Endothelial cell of umbilical vein (primary cell): Measurements from ENCODE around the gene TXNRD2. TPM values are rescaled to one million over a fixed set of nuclear protein-coding genes. Genes with fewer than 3 reads are reported as not detected.

ENCODE experiments used
- BruUV-seq: library from RNA; stranded (reverse); fragments of 400-500 nt; replicated peaks from 2 replicates; lab custom pipeline; 2021; lab: Mats Ljungman, UMichigan
- CTCF ChIA-PET: fragments of 300-600, 350-600 bp; sonication (Branson Sonifier 250); formaldehyde crosslinking; loops from one replicate; lab custom pipeline; 2021; ENCODE audit warnings: antibody characterized with exemption, inconsistent platforms; lab: Charles Lee
- POLR2A ChIA-PET: fragments of 300-600, 350-600 bp; sonication (Branson Sonifier 250); formaldehyde crosslinking; loops from one replicate; lab custom pipeline; 2021; ENCODE audit warnings: antibody characterized with exemption, inconsistent platforms; lab: Charles Lee
- DNase-seq: peaks from one replicate; pipeline ENCODE4 v3.0.0-alpha.2; 2011; ENCODE audit warnings: low read depth, low spot score
- FAIRE-seq: peaks from 2 replicates; lab custom pipeline; 2011; peaks lifted over from hg19 to GRCh38; lab: Jason Lieb, UNC
- H2AFZ ChIP-seq: 2 replicates; pipeline ENCODE4 v1.6.0; 2012; ENCODE audit warnings: low read depth, low read length, control low read depth, inconsistent platforms
- H3K27ac ChIP-seq: 2 replicates; pipeline ENCODE4 v1.5.1; 2011; ENCODE audit warnings: low read depth, mild to moderate bottlenecking, control low read depth, low read length, moderate library complexity; ENCODE audit not compliant: insufficient read depth
- H3K27me3 ChIP-seq, 2 experiments: 2 replicates each; pipeline versions ENCODE4 v1.6.0 to v1.6.1; 2011; ENCODE audit warnings: low read length in 2 of 2, mixed read lengths in 1 of 2; ENCODE audit not compliant: control insufficient read depth in 2 of 2, insufficient read depth in 2 of 2
- H3K36me3 ChIP-seq, 2 experiments: 2 replicates in 1 of 2; 3 replicates in 1 of 2; pipeline ENCODE4 v1.5.1; 2011; ENCODE audit warnings: low read length in 2 of 2, mild to moderate bottlenecking in 1 of 2, moderate library complexity in 1 of 2; ENCODE audit not compliant: control insufficient read depth in 2 of 2, insufficient read depth in 2 of 2; ENCODE audit errors: extremely low read depth in 1 of 2
- H3K4me1 ChIP-seq: 3 replicates; pipeline ENCODE4 v1.5.1; 2011; ENCODE audit warnings: mild to moderate bottlenecking, low read length; ENCODE audit not compliant: control insufficient read depth, insufficient read depth; ENCODE audit errors: extremely low read depth
- H3K4me2 ChIP-seq: 2 replicates; pipeline ENCODE4 v1.6.1; 2011; ENCODE audit warnings: low read length, control low read depth, mixed read lengths; ENCODE audit not compliant: insufficient read depth
- H3K4me3 ChIP-seq, 3 experiments: fragments of 200-600 bp in 1 of 3; sonication (generic), shearing (Covaris generic) in 1 of 3; replicated peaks in 1 of 3; 2 replicates each; pipeline ENCODE4 v1.5.1; 2011 to 2016; ENCODE audit warnings: control low read depth in 3 of 3, low read length in 3 of 3, mild to moderate bottlenecking in 2 of 3, inconsistent platforms in 1 of 3, low read depth in 1 of 3, moderate library complexity in 1 of 3; ENCODE audit not compliant: insufficient read depth in 1 of 3
- H3K79me2 ChIP-seq: 2 replicates; pipeline ENCODE4 v1.6.0; 2012; ENCODE audit warnings: low read length, inconsistent platforms; ENCODE audit not compliant: control insufficient read depth, insufficient read depth
- H3K9ac ChIP-seq: replicated peaks from 2 replicates; pipeline ENCODE3; 2011; ENCODE audit warnings: low read length, control low read depth; ENCODE audit not compliant: insufficient read depth; ENCODE audit errors: extremely low read depth
- H3K9me1 ChIP-seq: replicated peaks from 3 replicates; pipeline ENCODE4 v1.6.0; 2011; ENCODE audit warnings: mild to moderate bottlenecking, low read length; ENCODE audit not compliant: control insufficient read depth, insufficient read depth; ENCODE audit errors: extremely low read depth
- H3K9me3 ChIP-seq: replicated peaks from 2 replicates; pipeline ENCODE4 v1.5.1; 2012; ENCODE audit warnings: low read length, inconsistent platforms; ENCODE audit not compliant: control insufficient read depth, insufficient read depth
- H4K20me1 ChIP-seq: replicated peaks from 2 replicates; pipeline ENCODE3; 2011; ENCODE audit warnings: mild to moderate bottlenecking, low read length; ENCODE audit not compliant: control insufficient read depth, insufficient read depth; ENCODE audit errors: extremely low read depth
- CTCF ChIP-seq, 2 donors: IDR thresholded peaks; 1 replicate in 1 of 2; 2 replicates in 1 of 2; pipeline ENCODE4 v1.5.1; 2011; ENCODE audit warnings: low read length in 2 of 2, mild to moderate bottlenecking in 2 of 2, moderate library complexity in 2 of 2, control low read depth in 1 of 2, inconsistent platforms in 1 of 2, low read depth in 1 of 2; ENCODE audit not compliant: insufficient read depth in 1 of 2; ENCODE audit errors: extremely low read depth in 1 of 2
- EZH2 ChIP-seq: IDR thresholded peaks from 2 replicates; pipeline ENCODE4 v1.6.1; 2012; ENCODE audit warnings: borderline replicate concordance, low read depth, mild to moderate bottlenecking, moderate library complexity, low read length, inconsistent platforms; ENCODE audit not compliant: severe bottlenecking
- FOS ChIP-seq: IDR thresholded peaks from 2 replicates; pipeline ENCODE4 v1.6.1; 2011; ENCODE audit warnings: mild to moderate bottlenecking, low read length, moderate library complexity, borderline replicate concordance; ENCODE audit not compliant: insufficient read depth
- GATA2 ChIP-seq: IDR thresholded peaks from 2 replicates; pipeline ENCODE4 v1.7.0; 2011; ENCODE audit warnings: low read depth, mild to moderate bottlenecking, moderate library complexity, mixed read lengths, low read length; ENCODE audit not compliant: insufficient read length, insufficient read depth
- JUN ChIP-seq: IDR thresholded peaks from 2 replicates; pipeline ENCODE4 v1.6.1; 2011; ENCODE audit warnings: borderline replicate concordance, low read depth; ENCODE audit not compliant: insufficient read length, insufficient read depth
- MAX ChIP-seq: IDR thresholded peaks from 2 replicates; pipeline ENCODE4 v1.6.1; 2011; ENCODE audit not compliant: insufficient read depth, insufficient read length
- MYC ChIP-seq: IDR thresholded peaks from one replicate; pipeline ENCODE4 v1.6.1; 2011; ENCODE audit warnings: mild to moderate bottlenecking, low read depth, low read length
- POLR2A ChIP-seq: IDR thresholded peaks from 2 replicates; pipeline ENCODE4 v1.6.1; 2012; ENCODE audit warnings: low read depth, mild to moderate bottlenecking, control low read depth, low read length
- POLR2AphosphoS5 ChIP-seq: IDR thresholded peaks from 2 replicates; pipeline ENCODE4 v1.6.1; 2012; ENCODE audit warnings: low read depth, mild to moderate bottlenecking, control low read depth, low read length, moderate library complexity; ENCODE audit not compliant: insufficient read depth
- dilution Hi-C: fragments of 300-500 bp; cut with MboI; formaldehyde crosslinking; loops from one replicate; pipeline ENCODE4 v1.15.0; 2019; ENCODE audit warnings: low sequenced_read_pairs; ENCODE audit not compliant: extremely low pct_ligation_motif_present
- intact Hi-C: fragments of 100-400 bp; cut with micrococcal nuclease; formaldehyde crosslinking; loops from one replicate; pipeline ENCODE4 v1.10.0; 2022
- microRNA-seq: library from miRNA; unstranded; fragments of <30 nt; microRNA quantifications from one replicate; pipeline ENCODE4 v1.2.0, GENCODE V29; 2021; ENCODE audit warnings: borderline number of aligned reads, borderline replicate concordance
- polyA plus RNA-seq, 4 experiments: library from polyadenylated mRNA; depleted of rRNA in 3 of 4; stranded (reverse) in 3 of 4; unstranded in 1 of 4; fragments of >200 nt; gene quantifications; 2 replicates each; pipeline versions ENCODE4 v1.2.1 to v1.2.3, GENCODE V29; 2011 to 2012; ENCODE audit warnings: missing spikeins in 1 of 4
- total RNA-seq: library from RNA; stranded (reverse); gene quantifications from 2 replicates; pipeline ENCODE4 v1.2.3, GENCODE V29; 2021

The TXNRD2 gene
- total and polyA plus RNA-seq, 2 donors (not counting 3 experiments of a cell fraction or from before 2014, with no cell fraction given) = 211 to 440 TPM

GRCh38 chr22:19825904-19826618 is 115.6 kb downstream of the TXNRD2 start:
- no peak overlapping the region for H3K9ac ChIP-seq
- POLR2A ChIA-PET = no interaction called here
- no peaks in the 10 kb centered on the region for H3K27me3 ChIP-seq
- no peaks in the 10 kb centered on the region for H3K9me3 ChIP-seq
- H2AFZ ChIP-seq = no peak overlapping the region
- BruUV-seq = no TSS peak
- no peaks in the 10 kb centered on the region for H4K20me1 ChIP-seq
- dilution Hi-C loops = no loop called here
- no peaks in the 10 kb centered on the region for H3K4me1 ChIP-seq
- no peak for FAIRE-seq
- CTCF ChIA-PET = no interaction called here
- H3K4me2 ChIP-seq = no peak overlapping the region
- H3K4me3 ChIP-seq = no peak overlapping the region
- no peaks in the 10 kb centered on the region for H3K79me2 ChIP-seq
- no peak for TF ChIP-seq POLR2A
- TF ChIP-seq EZH2 = no peak
- no peak for TF ChIP-seq POLR2AphosphoS5
- TF ChIP-seq MAX = no peak
- no peak for TF ChIP-seq FOS
- TF ChIP-seq CTCF (IDR thresholded peaks at IDR 0.05; ENCODE audit: extremely low read depth in 1 of 2, insufficient read depth in 1 of 2, low read depth in 1 of 2, low read length in 2 of 2) = no peak
- TF ChIP-seq GATA2 = no peak
- no peak for TF ChIP-seq JUN
- TF ChIP-seq MYC = no peak
- H3K9me1 ChIP-seq = no peaks in the 10 kb centered on the region
- H3K27ac ChIP-seq = no peak overlapping the region
- DNase-seq = no peak
- H3K36me3 ChIP-seq = no peaks in the 10 kb centered on the region
- intact Hi-C loops = no loop called here

Small RNA genes within 50 kb of the gene (microRNA-seq; reads per million reads assigned to microRNA genes)
- not detected for gene MIR4761

Other genes with a start within 250 kb of the TXNRD2 start
- 31.1 and 33.5 TPM in 2 replicates for gene SEPTIN5, start 227.3 kb downstream of the TXNRD2 start, total RNA-seq
- gene SEPTIN5, start 227.3 kb downstream of the TXNRD2 start, polyA plus RNA-seq = 35.8 and 37.8 TPM in 2 replicates
- gene GP1BB, start 218.3 kb downstream of the TXNRD2 start, total RNA-seq = 1.5 and 1.7 TPM in 2 replicates
- 6.2 and 8.3 TPM in 2 replicates for gene GP1BB, start 218.3 kb downstream of the TXNRD2 start, polyA plus RNA-seq
- 30.2 and 38.2 TPM in 2 replicates for gene TBX1, start 181.0 kb downstream of the TXNRD2 start, total RNA-seq
- 8.9 and 11.0 TPM in 2 replicates for gene TBX1, start 181.0 kb downstream of the TXNRD2 start, polyA plus RNA-seq
- gene GNB1L, start 86.9 kb downstream of the TXNRD2 start, total RNA-seq = 5.9 and 11.2 TPM in 2 replicates
- 5.4 and 5.9 TPM in 2 replicates for gene GNB1L, start 86.9 kb downstream of the TXNRD2 start, polyA plus RNA-seq
- 31.9 and 32.1 TPM in 2 replicates for gene RTL10, start 86.9 kb downstream of the TXNRD2 start, total RNA-seq
- 40.8 and 54.5 TPM in 2 replicates for gene RTL10, start 86.9 kb downstream of the TXNRD2 start, polyA plus RNA-seq
- gene COMT, start within 50 bp of the TXNRD2 start, total RNA-seq = 221 and 246 TPM in 2 replicates
- 537 and 579 TPM in 2 replicates for gene COMT, start within 50 bp of the TXNRD2 start, polyA plus RNA-seq
- 105 and 109 TPM in 2 replicates for gene ARVCF, start 75.0 kb upstream of the TXNRD2 start, total RNA-seq
- 81.3 and 83.6 TPM in 2 replicates for gene ARVCF, start 75.0 kb upstream of the TXNRD2 start, polyA plus RNA-seq
- gene TANGO2, start 79.3 kb upstream of the TXNRD2 start, total RNA-seq = 33.2 and 40.0 TPM in 2 replicates
- gene TANGO2, start 79.3 kb upstream of the TXNRD2 start, polyA plus RNA-seq = 49.3 and 59.5 TPM in 2 replicates
- gene DGCR8, start 138.4 kb upstream of the TXNRD2 start, total RNA-seq = 64.2 and 69.7 TPM in 2 replicates
- 30.7 and 32.7 TPM in 2 replicates for gene DGCR8, start 138.4 kb upstream of the TXNRD2 start, polyA plus RNA-seq
- gene RANBP1, start 174.3 kb upstream of the TXNRD2 start, total RNA-seq = 237 and 247 TPM in 2 replicates
- gene RANBP1, start 174.3 kb upstream of the TXNRD2 start, polyA plus RNA-seq = 144 and 228 TPM in 2 replicates
- gene TRMT2A, start 175.4 kb upstream of the TXNRD2 start, total RNA-seq = 50.5 and 51.2 TPM in 2 replicates
- gene TRMT2A, start 175.4 kb upstream of the TXNRD2 start, polyA plus RNA-seq = 61.9 and 73.2 TPM in 2 replicates
- 128 and 131 TPM in 2 replicates for gene ZDHHC8, start 190.0 kb upstream of the TXNRD2 start, total RNA-seq
- 49.8 and 69.9 TPM in 2 replicates for gene ZDHHC8, start 190.0 kb upstream of the TXNRD2 start, polyA plus RNA-seq
- 9.4 and 11.6 TPM in 2 replicates for gene CCDC188, start 209.2 kb upstream of the TXNRD2 start, total RNA-seq
- 9.8 and 10.5 TPM in 2 replicates for gene CCDC188, start 209.2 kb upstream of the TXNRD2 start, polyA plus RNA-seq